NCI-H2081 treated with DMSO at 0.1 percent for 48 hours (cell line): Measurements from ENCODE around the gene UQCR10.

Experiments
- DNase-seq: peaks from one replicate; lab custom pipeline; 2025; lab: John Stamatoyannopoulos, UW

The UQCR10 gene

GRCh38 chr22:29798801-29799200, 31.6 kb downstream of the UQCR10 start:
- DNase-seq, result no peak

- DNase-seq, result no peak
These were observed 32.1 kb downstream of the UQCR10 start for GRCh38 chr22:29799217-29799680.

- no peak for DNase-seq
These were observed 34.0 kb downstream of the UQCR10 start for GRCh38 chr22:29801153-29801552.

GRCh38 chr22:29801796-29802195, 34.6 kb downstream of the UQCR10 start:
- no peak for DNase-seq

GRCh38 chr22:29803190-29803589, 36.0 kb downstream of the UQCR10 start:
- no peak for DNase-seq

GRCh38 chr22:29804985-29805384, 37.8 kb downstream of the UQCR10 start:
- DNase-seq, result no peak

- DNase-seq, result no peak
These were observed 39.0 kb downstream of the UQCR10 start for GRCh38 chr22:29806196-29806595.

GRCh38 chr22:29810216-29810615, 43.0 kb downstream of the UQCR10 start:
- DNase-seq, result no peak

- no peak for DNase-seq
These were observed 44.2 kb downstream of the UQCR10 start for GRCh38 chr22:29811377-29811776.

GRCh38 chr22:29813126-29813525, 46.0 kb downstream of the UQCR10 start:
- DNase-seq, result no peak

- no peak for DNase-seq
These were observed 46.4 kb downstream of the UQCR10 start for GRCh38 chr22:29813563-29813962.

GRCh38 chr22:29814003-29814402, 46.8 kb downstream of the UQCR10 start:
- DNase-seq, result no peak

GRCh38 chr22:29815580-29815979, 48.4 kb downstream of the UQCR10 start:
- no peak for DNase-seq

- DNase-seq, result no peak
These were observed 49.0 kb downstream of the UQCR10 start for GRCh38 chr22:29816128-29816527.

GRCh38 chr22:29816539-29816938, 49.4 kb downstream of the UQCR10 start:
- DNase-seq, result no peak

- DNase-seq, result no peak
These were observed 49.8 kb downstream of the UQCR10 start for GRCh38 chr22:29816980-29817379.

GRCh38 chr22:29817724-29818123, 50.6 kb downstream of the UQCR10 start:
- DNase-seq, result no peak

GRCh38 chr22:29819501-29819900, 52.3 kb downstream of the UQCR10 start:
- DNase-seq, result no peak
